OCI-LY1 (cell line): ENCODE data around the gene RAB14.

Experiments
- H2AFZ ChIP-seq: fragments of 200-600 bp; sonication (generic), shearing (Covaris generic); 2 replicates; pipeline ENCODE4 v1.6.0; 2014; ENCODE audit warnings: antibody characterized with exemption, mild to moderate bottlenecking, low read length
- H3F3A ChIP-seq: fragments of 200-600 bp; sonication (generic), shearing (Covaris generic); 2 replicates; pipeline ENCODE4 v1.6.0; 2014; ENCODE audit warnings: mild to moderate bottlenecking, antibody characterized with exemption, low read length, moderate library complexity; ENCODE audit not compliant: insufficient read depth
- H3K27ac ChIP-seq: fragments of 200-600 bp; sonication (generic); 2 replicates; pipeline ENCODE4 v1.5.1; 2014; ENCODE audit warnings: low read length, mixed run types, mild to moderate bottlenecking, low read depth; ENCODE audit not compliant: poor library complexity, severe bottlenecking
- H3K27me3 ChIP-seq: fragments of 200-600 bp; sonication (generic); 2 replicates; pipeline ENCODE4 v1.6.0; 2014; ENCODE audit warnings: antibody characterized with exemption, mild to moderate bottlenecking, low read length, moderate library complexity; ENCODE audit not compliant: insufficient read depth
- H3K36me3 ChIP-seq: fragments of 200-600 bp; sonication (generic); 2 replicates; pipeline ENCODE4 v1.6.1; 2014; ENCODE audit warnings: mild to moderate bottlenecking, antibody characterized with exemption, low read length, moderate library complexity, mixed read lengths; ENCODE audit not compliant: insufficient read depth
- H3K4me1 ChIP-seq: fragments of 200-600 bp; sonication (generic); 2 replicates; pipeline ENCODE4 v1.5.1; 2014; ENCODE audit warnings: mild to moderate bottlenecking, low read length, moderate library complexity; ENCODE audit not compliant: insufficient read depth, severe bottlenecking
- H3K4me2 ChIP-seq: fragments of 200-600 bp; sonication (generic), shearing (Covaris generic); 2 replicates; pipeline ENCODE4 v1.6.1; 2014; ENCODE audit warnings: low read length
- H3K4me3 ChIP-seq: fragments of 200-600 bp; sonication (generic); 2 replicates; pipeline ENCODE4 v1.5.1; 2014; ENCODE audit warnings: low read length, low read depth, mild to moderate bottlenecking, mixed read lengths; ENCODE audit not compliant: poor library complexity, severe bottlenecking
- H3K79me2 ChIP-seq: fragments of 200-600 bp; shearing (Covaris generic); 2 replicates; pipeline ENCODE4 v1.6.1; 2016; ENCODE audit warnings: mixed run types, low read length, mixed read lengths; ENCODE audit not compliant: insufficient read depth
- H3K9ac ChIP-seq: fragments of 200-600 bp; sonication (generic), shearing (Covaris generic); 2 replicates; pipeline ENCODE4 v1.6.1; 2014; ENCODE audit warnings: mild to moderate bottlenecking, low read length, mixed read lengths
- H3K9me2 ChIP-seq: fragments of 200-600 bp; sonication (generic), shearing (Covaris generic); 2 replicates; pipeline ENCODE4 v1.6.1; 2014; ENCODE audit warnings: low read depth, mild to moderate bottlenecking, low read length, mixed read lengths
- H3K9me3 ChIP-seq: fragments of 200-600 bp; shearing (Covaris generic); 2 replicates; pipeline ENCODE4 v1.6.1; 2014; ENCODE audit warnings: low read length, mixed read lengths
- H4K20me1 ChIP-seq: fragments of 200-600 bp; sonication (generic), shearing (Covaris generic); 2 replicates; pipeline ENCODE4 v1.6.0; 2016; ENCODE audit warnings: mild to moderate bottlenecking, low read length; ENCODE audit not compliant: insufficient read depth
- EZH2 ChIP-seq: fragments of 200-600 bp; sonication (generic), shearing (Covaris generic); IDR thresholded peaks from 2 replicates; pipeline ENCODE4 v1.8.0; 2017; ENCODE audit warnings: borderline replicate concordance, mixed run types, mild to moderate bottlenecking, antibody characterized with exemption, low read length, moderate library complexity, mixed read lengths
- TF ChIP-seq, protein P1 (sequence below): fragments of 200-600 bp; sonication (generic), shearing (Covaris generic); IDR thresholded peaks from 2 replicates; pipeline ENCODE4 v1.5.1; 2017; ENCODE audit warnings: mild to moderate bottlenecking, antibody characterized with exemption, low read length, moderate library complexity, mixed read lengths

The RAB14 gene

DNA sequence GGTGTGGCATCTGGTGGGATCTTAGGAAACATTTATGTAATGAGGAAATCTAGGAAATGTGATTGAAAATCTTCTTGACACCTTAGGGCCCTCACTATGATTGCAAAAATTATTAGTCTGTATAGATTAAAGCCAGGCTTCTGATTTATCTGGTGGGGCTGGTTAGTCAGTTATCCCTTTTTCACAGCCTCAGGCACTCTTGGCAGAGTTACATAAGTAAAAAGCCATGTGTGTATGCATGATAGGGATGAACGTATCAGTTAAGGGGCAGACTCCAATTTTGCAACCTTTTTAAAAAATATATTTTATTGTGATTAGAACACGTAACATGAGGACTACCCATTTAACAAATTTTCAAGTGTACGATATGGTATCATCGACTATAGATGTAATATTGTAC, 30.6 kb upstream of the RAB14 start:
- no peaks in the 10 kb centered on the region for H3K79me2 ChIP-seq

DNA sequence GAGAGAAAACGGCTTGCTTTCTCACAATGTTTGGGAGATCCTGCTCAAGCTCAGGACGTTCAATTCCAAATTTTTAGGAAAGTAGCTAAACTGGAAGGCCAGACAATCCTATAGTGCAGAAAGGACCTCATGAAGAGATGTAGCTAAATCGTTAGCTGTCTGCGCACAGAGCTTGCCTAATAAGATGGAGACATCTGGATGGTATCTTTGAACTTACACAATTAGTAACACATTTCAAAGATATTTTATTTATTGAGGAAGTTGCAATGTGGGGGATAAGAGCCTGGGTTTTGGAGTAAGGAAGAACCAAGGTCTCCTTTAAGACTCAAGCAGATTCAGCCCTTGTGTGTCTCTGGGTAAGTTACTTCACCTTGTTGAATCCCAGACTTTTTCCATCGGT, 28.6 kb upstream of the RAB14 start:
- Histone ChIP-seq H3K36me3 (no peaks in the 10 kb centered on the region), H3K4me1 (no peaks in the 10 kb centered on the region), H3K79me2 (no peaks in the 10 kb centered on the region), H3K27ac (no peak overlapping the region), H4K20me1 (no peaks in the 10 kb centered on the region), H3K27me3 (no peaks in the 10 kb centered on the region), H3K4me3 (no peak overlapping the region), H2AFZ (no peak overlapping the region), H3K4me2 (no peak overlapping the region), H3K9ac (no peak overlapping the region), H3F3A (no peaks in the 10 kb centered on the region), H3K9me3 (no peaks in the 10 kb centered on the region), H3K9me2 (no peaks in the 10 kb centered on the region)
- TF ChIP-seq, protein P1, sequence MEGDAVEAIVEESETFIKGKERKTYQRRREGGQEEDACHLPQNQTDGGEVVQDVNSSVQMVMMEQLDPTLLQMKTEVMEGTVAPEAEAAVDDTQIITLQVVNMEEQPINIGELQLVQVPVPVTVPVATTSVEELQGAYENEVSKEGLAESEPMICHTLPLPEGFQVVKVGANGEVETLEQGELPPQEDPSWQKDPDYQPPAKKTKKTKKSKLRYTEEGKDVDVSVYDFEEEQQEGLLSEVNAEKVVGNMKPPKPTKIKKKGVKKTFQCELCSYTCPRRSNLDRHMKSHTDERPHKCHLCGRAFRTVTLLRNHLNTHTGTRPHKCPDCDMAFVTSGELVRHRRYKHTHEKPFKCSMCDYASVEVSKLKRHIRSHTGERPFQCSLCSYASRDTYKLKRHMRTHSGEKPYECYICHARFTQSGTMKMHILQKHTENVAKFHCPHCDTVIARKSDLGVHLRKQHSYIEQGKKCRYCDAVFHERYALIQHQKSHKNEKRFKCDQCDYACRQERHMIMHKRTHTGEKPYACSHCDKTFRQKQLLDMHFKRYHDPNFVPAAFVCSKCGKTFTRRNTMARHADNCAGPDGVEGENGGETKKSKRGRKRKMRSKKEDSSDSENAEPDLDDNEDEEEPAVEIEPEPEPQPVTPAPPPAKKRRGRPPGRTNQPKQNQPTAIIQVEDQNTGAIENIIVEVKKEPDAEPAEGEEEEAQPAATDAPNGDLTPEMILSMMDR: no peak
- TF ChIP-seq EZH2: no peak

More for the DNA sequence above, 30.6 kb upstream of the RAB14 start:
- Histone ChIP-seq H3K4me3 (no peak overlapping the region), H2AFZ (no peak overlapping the region), H3K9me2 (no peaks in the 10 kb centered on the region), H4K20me1 (no peaks in the 10 kb centered on the region), H3K36me3 (no peaks in the 10 kb centered on the region), H3K4me1 (no peaks in the 10 kb centered on the region), H3K9ac (no peak overlapping the region), H3K27me3 (no peaks in the 10 kb centered on the region), H3F3A (no peaks in the 10 kb centered on the region), H3K9me3 (no peaks in the 10 kb centered on the region), H3K4me2 (no peak overlapping the region), H3K27ac (no peak overlapping the region)
- TF ChIP-seq, protein P1: no peak
- no peak for TF ChIP-seq EZH2

DNA sequence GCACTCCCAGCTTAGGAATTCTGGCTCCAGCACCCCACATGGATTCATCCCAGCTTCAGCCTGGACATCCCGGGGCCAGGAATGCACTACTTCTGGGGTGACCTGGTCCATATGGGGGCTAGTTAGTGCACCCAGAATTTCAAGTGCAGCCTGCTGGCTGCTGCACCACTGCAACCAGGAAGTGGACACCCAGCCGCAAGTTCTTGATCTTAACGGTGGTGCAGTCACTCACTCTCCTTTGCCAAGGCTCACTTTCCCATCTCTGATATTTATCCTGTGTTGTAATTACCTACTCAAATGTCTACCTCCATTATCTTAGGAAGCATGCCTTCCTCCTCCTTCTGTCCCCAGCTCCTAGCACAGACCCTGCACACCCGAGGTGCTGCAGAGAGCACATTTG, 26.2 kb upstream of the RAB14 start:
- no peaks in the 10 kb centered on the region for H4K20me1 ChIP-seq
- no peaks in the 10 kb centered on the region for H3K27me3 ChIP-seq
- H3K36me3 ChIP-seq: no peaks in the 10 kb centered on the region
- H3K4me3 ChIP-seq: no peak overlapping the region
- H3K27ac ChIP-seq: no peak overlapping the region
- H3K9me3 ChIP-seq: no peaks in the 10 kb centered on the region
- H3F3A ChIP-seq: no peaks in the 10 kb centered on the region
- no peaks in the 10 kb centered on the region for H3K4me1 ChIP-seq
- H3K9me2 ChIP-seq: no peaks in the 10 kb centered on the region
- H3K79me2 ChIP-seq: no peaks in the 10 kb centered on the region
- TF ChIP-seq, protein P1: no peak
- no peak for TF ChIP-seq EZH2
- H2AFZ ChIP-seq: no peak overlapping the region
- H3K9ac ChIP-seq: no peak overlapping the region
- no peak overlapping the region for H3K4me2 ChIP-seq
